ENCODE results near the gene SPAG8.

GRCh38 chr9:35800530-35800929 is 11.5 kb downstream of the SPAG8 start:
- TF ChIP-seq CTCF (IDR thresholded peaks at IDR 0.05), result no peak
- no peak for TF ChIP-seq POLR2A (IDR thresholded peaks at IDR 0.05)

All from Peyer's patch (tissue), 4 donors.